MM.1S (cell line): Measurements from ENCODE around the gene TKTL1.

Experiments
- CTCF ChIP-seq: fragments of 300-600 bp; sonication (generic); IDR thresholded peaks from 2 replicates; pipeline ENCODE4 v1.5.1; 2016; ENCODE audit warnings: antibody characterized with exemption, low read length, mixed read lengths
- EZH2 ChIP-seq: fragments of 300-600 bp; sonication (generic); optimal IDR thresholded peaks from 2 replicates; pipeline ENCODE3; 2017; ENCODE audit warnings: low read depth, mild to moderate bottlenecking, antibody characterized with exemption, low read length, mixed read lengths
- EZH2phosphoT487 ChIP-seq: fragments of 300-600 bp; sonication (generic); IDR thresholded peaks from 2 replicates; pipeline ENCODE4 v1.6.1; 2018; ENCODE audit warnings: antibody characterized with exemption, low read length

GRCh38 chrX:154349979-154350378 lies 54.4 kb downstream of the TKTL1 start:
- TF ChIP-seq EZH2 (no peak), CTCF (no peak), EZH2phosphoT487 (no peak)
